ENCODE results near the gene SCD5.

DNA sequence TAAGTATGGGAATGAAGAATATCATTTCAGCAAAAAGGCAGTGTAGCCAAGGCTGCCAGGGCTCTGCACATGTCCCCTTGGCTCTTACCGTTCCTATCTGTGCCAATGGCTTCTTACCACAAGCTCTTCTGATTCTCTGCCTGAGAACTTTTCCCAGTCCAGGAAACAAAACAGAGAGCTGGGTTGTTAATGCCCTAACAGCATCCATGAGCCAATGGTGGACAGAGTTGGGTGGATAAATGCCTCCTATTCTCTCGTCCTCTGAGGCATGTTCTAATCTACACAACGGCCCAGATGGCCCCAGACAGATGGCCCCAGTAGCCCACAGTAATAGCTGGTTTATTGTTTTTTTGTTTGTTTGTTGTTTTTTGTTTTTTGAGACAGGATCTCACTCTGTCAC, 28.0 kb downstream of the SCD5 start:
- TF ChIP-seq, protein P1, sequence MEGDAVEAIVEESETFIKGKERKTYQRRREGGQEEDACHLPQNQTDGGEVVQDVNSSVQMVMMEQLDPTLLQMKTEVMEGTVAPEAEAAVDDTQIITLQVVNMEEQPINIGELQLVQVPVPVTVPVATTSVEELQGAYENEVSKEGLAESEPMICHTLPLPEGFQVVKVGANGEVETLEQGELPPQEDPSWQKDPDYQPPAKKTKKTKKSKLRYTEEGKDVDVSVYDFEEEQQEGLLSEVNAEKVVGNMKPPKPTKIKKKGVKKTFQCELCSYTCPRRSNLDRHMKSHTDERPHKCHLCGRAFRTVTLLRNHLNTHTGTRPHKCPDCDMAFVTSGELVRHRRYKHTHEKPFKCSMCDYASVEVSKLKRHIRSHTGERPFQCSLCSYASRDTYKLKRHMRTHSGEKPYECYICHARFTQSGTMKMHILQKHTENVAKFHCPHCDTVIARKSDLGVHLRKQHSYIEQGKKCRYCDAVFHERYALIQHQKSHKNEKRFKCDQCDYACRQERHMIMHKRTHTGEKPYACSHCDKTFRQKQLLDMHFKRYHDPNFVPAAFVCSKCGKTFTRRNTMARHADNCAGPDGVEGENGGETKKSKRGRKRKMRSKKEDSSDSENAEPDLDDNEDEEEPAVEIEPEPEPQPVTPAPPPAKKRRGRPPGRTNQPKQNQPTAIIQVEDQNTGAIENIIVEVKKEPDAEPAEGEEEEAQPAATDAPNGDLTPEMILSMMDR (IDR thresholded peaks at IDR 0.05), result no peak
- no peak for TF ChIP-seq POLR2A (IDR thresholded peaks at IDR 0.05)
